Fibroblast of lung (primary cell): Measurements from ENCODE around the gene ERBB3.

Experiments
- EZH2 ChIP-seq: IDR thresholded peaks from 2 replicates; pipeline ENCODE4 v1.5.1; 2012; ENCODE audit warnings: low read length, control low read depth, mild to moderate bottlenecking; ENCODE audit errors: missing control alignments
- TF ChIP-seq, protein P1 (sequence below), 2 donors: IDR thresholded peaks in 1 of 2; conservative IDR thresholded peaks in 1 of 2; 1 replicate in 1 of 2; 2 replicates in 1 of 2; pipeline ENCODE4 v1.5.1; 2011 to 2012; ENCODE audit warnings: low read length in 2 of 2, control low read depth in 1 of 2, inconsistent platforms in 1 of 2, low read depth in 1 of 2, mild to moderate bottlenecking in 1 of 2

DNA sequence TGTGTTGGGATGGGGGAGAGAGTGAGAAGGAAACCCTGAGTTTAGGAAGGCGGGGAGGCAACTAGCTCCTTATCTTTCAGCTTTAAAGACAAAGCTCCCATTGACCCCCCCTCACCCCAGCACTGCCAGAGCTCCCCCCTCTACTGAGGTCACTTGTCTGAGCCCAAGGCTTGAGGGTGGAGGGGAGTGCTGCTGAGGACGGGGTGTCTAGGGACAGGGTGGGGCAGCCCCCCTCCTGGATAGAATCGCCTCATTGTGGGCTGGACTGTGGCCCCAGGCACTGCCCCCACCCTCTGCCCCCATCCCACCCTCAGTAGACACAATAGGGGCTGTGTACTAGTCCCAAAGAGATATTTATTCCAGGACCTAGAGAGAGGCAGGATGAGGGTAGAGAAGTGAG is 3.0 kb downstream of the ERBB3 start:
- TF ChIP-seq, protein P1, sequence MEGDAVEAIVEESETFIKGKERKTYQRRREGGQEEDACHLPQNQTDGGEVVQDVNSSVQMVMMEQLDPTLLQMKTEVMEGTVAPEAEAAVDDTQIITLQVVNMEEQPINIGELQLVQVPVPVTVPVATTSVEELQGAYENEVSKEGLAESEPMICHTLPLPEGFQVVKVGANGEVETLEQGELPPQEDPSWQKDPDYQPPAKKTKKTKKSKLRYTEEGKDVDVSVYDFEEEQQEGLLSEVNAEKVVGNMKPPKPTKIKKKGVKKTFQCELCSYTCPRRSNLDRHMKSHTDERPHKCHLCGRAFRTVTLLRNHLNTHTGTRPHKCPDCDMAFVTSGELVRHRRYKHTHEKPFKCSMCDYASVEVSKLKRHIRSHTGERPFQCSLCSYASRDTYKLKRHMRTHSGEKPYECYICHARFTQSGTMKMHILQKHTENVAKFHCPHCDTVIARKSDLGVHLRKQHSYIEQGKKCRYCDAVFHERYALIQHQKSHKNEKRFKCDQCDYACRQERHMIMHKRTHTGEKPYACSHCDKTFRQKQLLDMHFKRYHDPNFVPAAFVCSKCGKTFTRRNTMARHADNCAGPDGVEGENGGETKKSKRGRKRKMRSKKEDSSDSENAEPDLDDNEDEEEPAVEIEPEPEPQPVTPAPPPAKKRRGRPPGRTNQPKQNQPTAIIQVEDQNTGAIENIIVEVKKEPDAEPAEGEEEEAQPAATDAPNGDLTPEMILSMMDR (conservative IDR thresholded peaks at IDR 0.05 in 1 of 2, IDR thresholded peaks at IDR 0.05 in 1 of 2; ENCODE audit: low read depth in 1 of 2, low read length in 2 of 2): no peak
- TF ChIP-seq EZH2: no peak
